ENCODE results near the gene TMEM204. TPM values are rescaled to one million over a fixed set of nuclear protein-coding genes. Genes with fewer than 3 reads are reported as not detected.
A peak's percentile ranks its signal among the peaks of the same experiment; 100 is the strongest.

Gene TMEM204
- total RNA-seq, 2 experiments from 2014 or later, result 12.9 to 14.3 TPM

GRCh38 chr16:1530349-1530882 is 3.0 kb upstream of the TMEM204 start:
- ATAC-seq (no peak), DNase-seq (no peak)
- ChIA-PET POLR2A (interaction anchor here (2.3 kb wide), 1 partner anchor 109 kb away, joined by 7 read pairs; no protein-coding TSS in a partner anchor), CTCF (no interaction called here)
- H3K36me3 Mint-ChIP-seq (ENCODE audit: low read depth), result peaks cover 9% of the 10 kb centered on the region
- H3K27ac Mint-ChIP-seq, result no peak overlapping the region
- no peak overlapping the region for H3K4me3 Mint-ChIP-seq
- TF ChIP-seq CTCF (IDR thresholded peaks at IDR 0.05), result no peak
- H3K27me3 Mint-ChIP-seq, result no peaks in the 10 kb centered on the region
- H3K4me1 Mint-ChIP-seq (ENCODE audit: low read depth), result peaks cover 21% of the 10 kb centered on the region
- intact Hi-C loops (cut with micrococcal nuclease), result no loop called here
- H3K9me3 Mint-ChIP-seq, result no peaks in the 10 kb centered on the region

GRCh38 chr16:1530883-1531637 is 2.4 kb upstream of the TMEM204 start:
- ChIA-PET CTCF (no interaction called here), POLR2A (interaction anchor here (2.3 kb wide), 1 partner anchor 110 kb away, joined by 7 read pairs; no protein-coding TSS in a partner anchor)
- Mint-ChIP-seq H3K9me3 (no peaks in the 10 kb centered on the region), H3K27me3 (no peaks in the 10 kb centered on the region), H3K36me3 (ENCODE audit: low read depth) (peaks cover 14% of the 10 kb centered on the region), H3K4me3 (no peak overlapping the region), H3K4me1 (ENCODE audit: low read depth) (peaks cover 16% of the 10 kb centered on the region), H3K27ac (no peak overlapping the region)
- ATAC-seq (no peak), DNase-seq (no peak)
- intact Hi-C loops (cut with micrococcal nuclease), result no loop called here
- no peak for TF ChIP-seq CTCF (IDR thresholded peaks at IDR 0.05)

GRCh38 chr16:1531638-1531910 is 1.9 kb upstream of the TMEM204 start:
- peaks cover 16% of the 10 kb centered on the region for H3K4me1 Mint-ChIP-seq (ENCODE audit: low read depth)
- TF ChIP-seq CTCF (IDR thresholded peaks at IDR 0.05), result no peak
- H3K9me3 Mint-ChIP-seq, result no peaks in the 10 kb centered on the region
- POLR2A ChIA-PET, result interaction anchor here (2.3 kb wide), 1 partner anchor 110 kb away, joined by 7 read pairs; no protein-coding TSS in a partner anchor
- ATAC-seq (no peak), DNase-seq (no peak)
- intact Hi-C loops (cut with micrococcal nuclease), result no loop called here
- no peak overlapping the region for H3K27ac Mint-ChIP-seq
- no peak overlapping the region for H3K4me3 Mint-ChIP-seq
- peaks cover 20% of the 10 kb centered on the region for H3K36me3 Mint-ChIP-seq (ENCODE audit: low read depth)
- H3K27me3 Mint-ChIP-seq, result no peaks in the 10 kb centered on the region
- CTCF ChIA-PET, result no interaction called here

GRCh38 chr16:1532081-1532760 is 1.2 kb upstream of the TMEM204 start:
- Mint-ChIP-seq H3K36me3 (ENCODE audit: low read depth) (peaks cover 26% of the 10 kb centered on the region), H3K4me1 (ENCODE audit: low read depth) (peaks cover 16% of the 10 kb centered on the region), H3K27ac (no peak overlapping the region), H3K4me3 (peak overlapping the region; percentile 99), H3K9me3 (no peaks in the 10 kb centered on the region), H3K27me3 (no peaks in the 10 kb centered on the region)
- CTCF ChIA-PET, result no interaction called here
- intact Hi-C loops (cut with micrococcal nuclease), result no loop called here
- DNase-seq (no peak), ATAC-seq (no peak)
- TF ChIP-seq CTCF (IDR thresholded peaks at IDR 0.05), result no peak
- POLR2A ChIA-PET, result interaction anchor here (2.3 kb wide), 1 partner anchor 111 kb away, joined by 7 read pairs; no protein-coding TSS in a partner anchor

GRCh38 chr16:1532771-1533170 is 695 bp upstream of the TMEM204 start:
- Mint-ChIP-seq H3K4me3 (peak overlapping the region; percentile 99), H3K27me3 (no peaks in the 10 kb centered on the region), H3K36me3 (ENCODE audit: low read depth) (peaks cover 32% of the 10 kb centered on the region), H3K4me1 (ENCODE audit: low read depth) (peaks cover 19% of the 10 kb centered on the region), H3K9me3 (no peaks in the 10 kb centered on the region), H3K27ac (peak overlapping the region; percentile 25)
- ChIA-PET POLR2A (interaction anchor here (2.3 to 3.2 kb wide), 2 partner anchors 39 to 112 kb away, joined by 7 to 8 read pairs; partner anchors contain the start of gene TELO2), CTCF (interaction anchor here (0.6 kb wide), 1 partner anchor 145 kb away, joined by 3 read pairs; no protein-coding TSS in a partner anchor)
- intact Hi-C loops (cut with micrococcal nuclease), result no loop called here
- ATAC-seq, result no peak
- TF ChIP-seq CTCF (IDR thresholded peaks at IDR 0.05), result no peak
- no peak for DNase-seq
